Measurements from ENCODE around the gene CHST11. TPM values are rescaled to one million over a fixed set of nuclear protein-coding genes. Genes with fewer than 3 reads are reported as not detected.

CHST11 gene
- total RNA-seq, 1 donor from 2014 or later: 15.5 TPM

DNA sequence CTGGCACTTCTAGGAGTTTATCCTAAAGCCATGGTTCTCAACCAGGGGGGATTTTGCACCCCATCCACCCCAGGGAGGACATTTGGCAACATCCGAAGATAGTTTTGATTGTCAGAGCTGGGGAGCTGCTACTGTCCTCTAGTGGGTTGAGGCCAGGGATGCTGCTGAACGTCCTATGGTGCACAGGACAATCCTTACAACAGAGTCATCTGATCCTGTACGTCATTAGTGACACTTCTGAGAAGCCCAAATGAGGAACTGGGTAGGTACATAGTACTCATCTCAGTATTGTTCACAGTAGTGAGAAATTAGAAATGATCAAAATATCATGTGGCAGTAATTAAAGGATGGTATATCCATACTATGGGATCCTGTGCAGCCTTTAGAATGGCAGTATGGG, 185.1 kb downstream of the CHST11 start:
- Mint-ChIP-seq H3K4me1 (ENCODE audit: unreplicated experiment) (peaks cover 4% of the 10 kb centered on the region), H3K27ac (no peak overlapping the region), H3K9me3 (no peaks in the 10 kb centered on the region), H3K4me3 (no peak overlapping the region), H3K27me3 (no peaks in the 10 kb centered on the region), H3K36me3 (peaks cover 4% of the 10 kb centered on the region)
- TF ChIP-seq, protein P1, sequence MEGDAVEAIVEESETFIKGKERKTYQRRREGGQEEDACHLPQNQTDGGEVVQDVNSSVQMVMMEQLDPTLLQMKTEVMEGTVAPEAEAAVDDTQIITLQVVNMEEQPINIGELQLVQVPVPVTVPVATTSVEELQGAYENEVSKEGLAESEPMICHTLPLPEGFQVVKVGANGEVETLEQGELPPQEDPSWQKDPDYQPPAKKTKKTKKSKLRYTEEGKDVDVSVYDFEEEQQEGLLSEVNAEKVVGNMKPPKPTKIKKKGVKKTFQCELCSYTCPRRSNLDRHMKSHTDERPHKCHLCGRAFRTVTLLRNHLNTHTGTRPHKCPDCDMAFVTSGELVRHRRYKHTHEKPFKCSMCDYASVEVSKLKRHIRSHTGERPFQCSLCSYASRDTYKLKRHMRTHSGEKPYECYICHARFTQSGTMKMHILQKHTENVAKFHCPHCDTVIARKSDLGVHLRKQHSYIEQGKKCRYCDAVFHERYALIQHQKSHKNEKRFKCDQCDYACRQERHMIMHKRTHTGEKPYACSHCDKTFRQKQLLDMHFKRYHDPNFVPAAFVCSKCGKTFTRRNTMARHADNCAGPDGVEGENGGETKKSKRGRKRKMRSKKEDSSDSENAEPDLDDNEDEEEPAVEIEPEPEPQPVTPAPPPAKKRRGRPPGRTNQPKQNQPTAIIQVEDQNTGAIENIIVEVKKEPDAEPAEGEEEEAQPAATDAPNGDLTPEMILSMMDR (conservative IDR thresholded peaks at IDR 0.05): no peak
- no peak for DNase-seq (ENCODE audit: extremely low spot score, unreplicated experiment)

DNA sequence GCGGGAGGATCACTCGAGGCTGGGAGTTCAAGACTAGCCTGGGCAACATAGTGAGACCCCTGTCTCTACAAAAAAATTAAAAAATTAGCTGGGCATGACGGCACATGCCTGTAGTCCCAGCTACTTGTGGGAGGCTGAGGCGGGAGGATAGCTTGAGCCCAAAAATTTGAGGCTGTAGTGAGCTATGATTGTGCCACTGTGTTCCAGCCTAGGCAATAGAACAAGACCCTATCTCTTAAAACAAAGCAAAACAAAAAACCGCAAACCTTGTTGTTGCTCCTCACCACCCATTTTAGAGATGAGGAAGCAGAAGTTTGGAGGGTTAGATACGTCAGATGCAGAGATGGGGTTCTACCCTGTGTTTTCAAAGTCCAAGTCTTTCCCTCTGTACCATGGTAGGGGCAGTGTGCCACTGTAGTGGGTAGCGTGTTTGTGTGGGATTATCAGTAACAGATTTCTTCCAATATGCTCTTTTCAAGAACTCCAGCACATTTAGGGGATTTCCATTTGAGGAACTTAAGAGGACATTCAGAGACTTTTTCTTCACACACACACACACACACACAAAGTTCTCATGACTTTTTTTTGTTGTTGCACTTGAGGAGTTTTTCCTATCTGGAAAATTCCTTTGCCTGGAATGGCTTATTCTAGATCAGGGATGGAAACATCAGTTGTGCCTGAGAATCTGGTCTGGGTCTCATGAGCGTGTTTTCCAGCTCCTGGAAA, 186.5 kb downstream of the CHST11 start:
- DNase-seq (ENCODE audit: extremely low spot score, unreplicated experiment): no peak
- no peak overlapping the region for H3K27ac Mint-ChIP-seq

DNA sequence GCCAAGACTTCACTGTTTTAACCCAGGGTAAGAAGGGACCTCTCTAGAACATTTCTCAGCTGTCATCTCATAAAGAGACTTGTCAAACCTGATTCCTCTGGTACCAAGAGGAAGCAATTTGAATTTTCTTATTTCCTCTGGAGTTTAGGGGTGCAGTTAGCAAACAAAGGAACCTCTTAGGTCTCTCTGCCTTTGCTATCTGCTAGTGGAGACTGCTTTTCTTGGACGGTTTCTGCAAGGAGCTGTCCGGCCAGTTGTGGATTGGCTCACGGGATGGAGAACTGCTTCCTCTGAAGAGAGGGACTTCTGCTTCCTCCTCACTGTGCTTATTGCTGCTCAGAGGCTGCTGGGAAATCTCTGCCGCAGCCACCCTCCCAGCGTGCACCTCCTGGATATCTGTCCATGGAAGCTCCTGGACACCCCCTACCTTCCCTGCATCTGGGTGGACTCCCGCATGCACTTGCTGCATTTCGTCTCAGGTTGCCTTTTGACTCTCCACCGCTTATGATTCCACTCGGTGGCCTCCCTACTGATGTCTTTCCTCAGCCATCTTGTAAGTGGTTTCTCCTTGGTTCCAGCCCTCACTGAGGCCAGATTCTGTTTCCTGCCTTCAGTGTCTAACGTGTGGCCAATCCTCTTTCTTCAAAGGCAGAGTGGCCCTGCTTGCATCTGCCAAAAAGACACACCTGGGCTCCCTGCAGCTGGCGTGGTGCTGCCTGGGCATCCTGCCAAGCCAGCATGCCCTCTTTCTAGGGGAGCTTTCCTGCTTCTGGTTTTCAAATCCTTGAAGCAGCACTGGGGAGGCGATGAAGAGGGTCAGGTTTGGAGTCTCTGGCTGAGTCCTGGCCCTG, 187.3 kb downstream of the CHST11 start:
- Mint-ChIP-seq H3K27ac (no peak overlapping the region), H3K27me3 (no peaks in the 10 kb centered on the region), H3K36me3 (peaks cover 8% of the 10 kb centered on the region), H3K9me3 (no peaks in the 10 kb centered on the region), H3K4me3 (no peak overlapping the region), H3K4me1 (ENCODE audit: unreplicated experiment) (peaks cover 4% of the 10 kb centered on the region)
- no peak for DNase-seq (ENCODE audit: extremely low spot score, unreplicated experiment)
- TF ChIP-seq, protein P1 (conservative IDR thresholded peaks at IDR 0.05): no peak

More for the DNA sequence above, 186.5 kb downstream of the CHST11 start:
- TF ChIP-seq, protein P1 (conservative IDR thresholded peaks at IDR 0.05): no peak
- H3K4me1 Mint-ChIP-seq (ENCODE audit: unreplicated experiment): peaks cover 4% of the 10 kb centered on the region
- no peaks in the 10 kb centered on the region for H3K27me3 Mint-ChIP-seq
- no peak overlapping the region for H3K4me3 Mint-ChIP-seq
- H3K9me3 Mint-ChIP-seq: no peaks in the 10 kb centered on the region
- H3K36me3 Mint-ChIP-seq: peaks cover 8% of the 10 kb centered on the region

DNA sequence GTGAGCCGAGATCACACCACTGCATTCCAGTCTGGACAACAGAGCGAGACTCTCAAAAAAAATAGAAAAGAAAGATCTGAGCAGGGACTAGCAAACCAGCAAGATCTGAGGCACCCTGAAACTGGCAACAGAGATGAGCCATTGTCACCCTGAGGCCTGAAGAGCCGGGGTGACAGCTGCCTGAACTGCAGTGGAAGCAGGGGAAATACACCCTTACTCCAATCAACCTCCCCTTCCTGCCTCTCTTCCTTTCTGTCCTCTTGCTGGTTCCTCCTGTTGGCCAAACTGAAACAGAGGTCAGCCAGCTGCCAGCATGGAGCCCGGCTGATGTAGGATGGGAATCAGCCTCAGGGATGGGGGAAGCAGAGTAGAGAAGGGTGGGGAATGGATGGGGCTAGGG, 192.0 kb downstream of the CHST11 start:
- Mint-ChIP-seq H3K9me3 (no peaks in the 10 kb centered on the region), H3K27ac (no peak overlapping the region), H3K36me3 (peaks cover 8% of the 10 kb centered on the region), H3K4me1 (ENCODE audit: unreplicated experiment) (peaks cover 23% of the 10 kb centered on the region), H3K4me3 (no peak overlapping the region), H3K27me3 (no peaks in the 10 kb centered on the region)
- TF ChIP-seq, protein P1 (conservative IDR thresholded peaks at IDR 0.05): no peak
- no peak for DNase-seq (ENCODE audit: extremely low spot score, unreplicated experiment)

DNA sequence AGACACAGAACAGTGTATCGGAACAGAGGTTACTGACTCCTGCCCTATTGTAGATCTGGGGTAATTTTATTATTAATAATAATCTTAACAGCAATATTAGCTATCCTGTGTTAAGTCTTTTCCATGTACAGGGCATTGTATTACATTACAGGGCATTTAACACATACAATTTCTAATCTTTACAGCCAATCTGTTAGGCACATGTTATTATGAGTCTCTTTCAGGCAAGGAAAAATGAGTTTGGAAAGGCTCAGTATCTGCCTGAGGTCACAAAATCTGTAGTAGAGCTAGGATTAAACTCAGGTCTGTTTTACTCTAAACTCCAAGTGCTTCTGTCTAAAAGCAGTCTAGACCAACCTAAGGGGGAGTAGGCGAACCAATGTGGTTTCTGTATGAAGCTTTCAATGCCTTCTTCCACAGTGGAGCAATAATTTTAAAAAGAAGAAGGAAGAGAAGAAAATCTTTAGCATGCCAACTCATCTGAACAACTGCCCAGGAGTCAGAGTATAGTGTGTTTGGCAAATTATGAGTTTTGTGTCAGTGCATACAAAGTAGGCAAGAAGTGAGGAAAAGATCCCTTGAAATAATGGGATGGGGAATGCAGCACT, 192.6 kb downstream of the CHST11 start:
- H3K9me3 Mint-ChIP-seq: no peaks in the 10 kb centered on the region
- H3K4me1 Mint-ChIP-seq (ENCODE audit: unreplicated experiment): peaks cover 23% of the 10 kb centered on the region
- H3K36me3 Mint-ChIP-seq: peaks cover 8% of the 10 kb centered on the region
- no peak for DNase-seq (ENCODE audit: extremely low spot score, unreplicated experiment)
- no peak overlapping the region for H3K27ac Mint-ChIP-seq
- H3K4me3 Mint-ChIP-seq: no peak overlapping the region
- H3K27me3 Mint-ChIP-seq: no peaks in the 10 kb centered on the region
- TF ChIP-seq, protein P1 (conservative IDR thresholded peaks at IDR 0.05): no peak
